HEK293 (cell line): ENCODE measurements around the gene DNAH3.

Experiments
- CTCF ChIA-PET: fragments of 350-600 bp; formaldehyde crosslinking; extraction: SDS; loops from one replicate; lab custom pipeline; 2021; ENCODE audit warnings: antibody characterized with exemption; lab: Yijun Ruan, JAX
- POLR2A ChIA-PET: fragments of 300-600 bp; formaldehyde crosslinking; extraction: SDS; loops from one replicate; lab custom pipeline; 2020; ENCODE audit warnings: antibody characterized with exemption, inconsistent platforms; lab: Yijun Ruan, JAX
- H3K27ac ChIP-seq: fragments of 200-500 bp; sonication (Bioruptor generic); 2 replicates; pipeline ENCODE4 v1.5.1; 2014; ENCODE audit warnings: low read depth, low read length, control low read depth, inconsistent platforms; ENCODE audit errors: extremely low read depth
- H3K36me3 ChIP-seq, 2 experiments: fragments of 200-500 bp in 1 of 2; sonication (Bioruptor generic) in 1 of 2; 1 replicate in 1 of 2; 2 replicates in 1 of 2; pipeline ENCODE4 v1.5.1; 2014 to 2017; ENCODE audit warnings: inconsistent platforms in 2 of 2, low read length in 2 of 2; ENCODE audit not compliant: control insufficient read depth in 2 of 2, insufficient read depth in 1 of 2
- H3K4me1 ChIP-seq: fragments of 200-500 bp; sonication (Bioruptor generic); 2 replicates; pipeline ENCODE4 v1.5.1; 2014; ENCODE audit warnings: mild to moderate bottlenecking, low read length, inconsistent platforms; ENCODE audit not compliant: control insufficient read depth, insufficient read depth
- H3K4me3 ChIP-seq: 2 replicates; pipeline ENCODE4 v1.5.1; 2011; ENCODE audit warnings: low read depth, mild to moderate bottlenecking, control low read depth, low read length, moderate library complexity
- H3K9me3 ChIP-seq: fragments of 200-500 bp; sonication (Bioruptor generic); 2 replicates; pipeline ENCODE4 v1.5.1; 2014; ENCODE audit warnings: low read depth, low read length, inconsistent platforms; ENCODE audit not compliant: control insufficient read depth, insufficient read depth
- FEZF1 ChIP-seq: fragments of 450-650 bp; formaldehyde crosslinking; IDR thresholded peaks from 2 replicates; pipeline ENCODE4 v1.5.1; 2016; ENCODE audit warnings: missing biosample characterization, missing genetic modification characterization
- SCRT1 ChIP-seq: fragments of 450-650 bp; formaldehyde crosslinking; IDR thresholded peaks from 2 replicates; pipeline ENCODE4 v1.5.1; 2016; ENCODE audit warnings: missing biosample characterization, missing genetic modification characterization, borderline replicate concordance
- YY2 ChIP-seq: fragments of 450-650 bp; formaldehyde crosslinking; IDR thresholded peaks from 2 replicates; pipeline ENCODE4 v1.5.1; 2016; ENCODE audit warnings: missing biosample characterization, missing genetic modification characterization
- ZBTB20 ChIP-seq: fragments of 450-650 bp; formaldehyde crosslinking; IDR thresholded peaks from 2 replicates; pipeline ENCODE4 v1.5.1; 2016; ENCODE audit warnings: missing biosample characterization, missing genetic modification characterization
- ZBTB48 ChIP-seq: fragments of 450-650 bp; formaldehyde crosslinking; IDR thresholded peaks from 2 replicates; pipeline ENCODE4 v1.5.1; 2016; ENCODE audit warnings: missing biosample characterization, missing genetic modification characterization
- ZBTB8A ChIP-seq: fragments of 450-650 bp; formaldehyde crosslinking; IDR thresholded peaks from 2 replicates; pipeline ENCODE4 v1.5.1; 2016; ENCODE audit warnings: missing biosample characterization, missing genetic modification characterization
- ZNF133 ChIP-seq: fragments of 450-650 bp; formaldehyde crosslinking; IDR thresholded peaks from 2 replicates; pipeline ENCODE4 v1.5.1; 2016; ENCODE audit warnings: missing biosample characterization, missing genetic modification characterization
- ZNF311 ChIP-seq: fragments of 450-650 bp; formaldehyde crosslinking; IDR thresholded peaks from 2 replicates; pipeline ENCODE4 v1.5.1; 2017; ENCODE audit warnings: missing biosample characterization, missing genetic modification characterization, borderline replicate concordance
- ZNF521 ChIP-seq: fragments of 450-650 bp; formaldehyde crosslinking; IDR thresholded peaks from 2 replicates; pipeline ENCODE4 v1.5.1; 2017; ENCODE audit warnings: missing biosample characterization, mild to moderate bottlenecking, missing genetic modification characterization
- ZNF555 ChIP-seq: fragments of 450-650 bp; formaldehyde crosslinking; conservative IDR thresholded peaks from 2 replicates; pipeline ENCODE4 v1.5.1; 2017; ENCODE audit warnings: missing biosample characterization, mild to moderate bottlenecking, missing genetic modification characterization, inconsistent platforms
- ZNF629 ChIP-seq: fragments of 450-650 bp; formaldehyde crosslinking; IDR thresholded peaks from 2 replicates; pipeline ENCODE4 v1.5.1; 2017; ENCODE audit warnings: missing biosample characterization, missing genetic modification characterization
- ZNF654 ChIP-seq: fragments of 450-650 bp; formaldehyde crosslinking; IDR thresholded peaks from 2 replicates; pipeline ENCODE4 v1.5.1; 2016; ENCODE audit warnings: low read depth, missing biosample characterization, missing genetic modification characterization
- ZNF660 ChIP-seq: fragments of 450-650 bp; IDR thresholded peaks from 2 replicates; pipeline ENCODE4 v1.5.1; 2018; ENCODE audit warnings: missing biosample characterization, mild to moderate bottlenecking, missing genetic modification characterization
- ZNF701 ChIP-seq: fragments of 450-650 bp; formaldehyde crosslinking; IDR thresholded peaks from 2 replicates; pipeline ENCODE4 v1.5.1; 2016; ENCODE audit warnings: missing biosample characterization, missing genetic modification characterization
- ZNF837 ChIP-seq: fragments of 450-650 bp; formaldehyde crosslinking; IDR thresholded peaks from 2 replicates; pipeline ENCODE4 v1.5.1; 2016; ENCODE audit warnings: missing biosample characterization, missing genetic modification characterization
- TF ChIP-seq, protein P1 (sequence below): fragments of 450-650 bp; formaldehyde crosslinking; IDR thresholded peaks from 2 replicates; pipeline ENCODE4 v1.5.1; 2017; ENCODE audit warnings: missing biosample characterization, missing genetic modification characterization
- TF ChIP-seq, protein P2 (sequence below): fragments of 450-650 bp; formaldehyde crosslinking; IDR thresholded peaks from 2 replicates; pipeline ENCODE4 v1.5.1; 2016; ENCODE audit warnings: missing biosample characterization, missing genetic modification characterization
- TF ChIP-seq, protein P3 (sequence below): fragments of 450-650 bp; formaldehyde crosslinking; IDR thresholded peaks from 2 replicates; pipeline ENCODE4 v1.5.1; 2016; ENCODE audit warnings: missing biosample characterization, missing genetic modification characterization
- TF ChIP-seq, protein P4 (sequence below): fragments of 450-650 bp; formaldehyde crosslinking; IDR thresholded peaks from 2 replicates; pipeline ENCODE4 v1.5.1; 2016; ENCODE audit warnings: missing biosample characterization, missing genetic modification characterization
- TF ChIP-seq, protein P5 (sequence below): fragments of 450-650 bp; formaldehyde crosslinking; IDR thresholded peaks from 2 replicates; pipeline ENCODE4 v1.5.1; 2016; ENCODE audit warnings: missing biosample characterization, missing genetic modification characterization
- TF ChIP-seq, protein P6 (sequence below): fragments of 450-650 bp; formaldehyde crosslinking; IDR thresholded peaks from 2 replicates; pipeline ENCODE4 v1.5.1; 2016; ENCODE audit warnings: missing biosample characterization, missing genetic modification characterization

Gene DNAH3

DNA sequence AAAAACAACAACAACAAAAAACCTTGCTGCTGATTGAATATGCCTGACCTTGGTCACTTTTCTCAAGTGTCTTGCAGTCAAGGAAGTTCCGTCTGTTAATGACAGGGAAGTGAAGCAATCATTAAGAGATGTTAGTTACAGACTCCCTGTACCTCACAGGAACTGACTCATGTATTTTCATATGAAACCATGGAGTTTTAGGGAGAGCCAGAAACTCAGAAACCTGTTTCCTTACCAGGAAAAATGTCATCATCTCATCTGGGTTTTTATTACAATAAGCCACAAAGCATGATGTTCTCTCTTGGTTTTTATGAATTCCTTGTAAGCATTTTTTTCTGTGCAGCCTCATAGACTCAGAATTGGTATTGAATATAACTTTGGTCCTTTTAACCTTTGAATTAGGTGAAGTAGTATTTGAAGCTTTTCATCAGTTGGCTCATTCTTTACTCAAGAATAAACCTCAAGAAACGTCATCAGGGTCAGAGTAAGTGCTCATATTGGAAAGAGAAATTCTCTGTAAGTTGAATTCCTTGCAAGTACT lies 239.8 kb downstream of the DNAH3 start:
- Histone ChIP-seq H3K27ac (no peak overlapping the region), H3K9me3 (no peaks in the 10 kb centered on the region), H3K36me3 (no peaks in the 10 kb centered on the region), H3K4me1 (no peaks in the 10 kb centered on the region), H3K4me3 (no peak overlapping the region)
- TF ChIP-seq, protein P1, sequence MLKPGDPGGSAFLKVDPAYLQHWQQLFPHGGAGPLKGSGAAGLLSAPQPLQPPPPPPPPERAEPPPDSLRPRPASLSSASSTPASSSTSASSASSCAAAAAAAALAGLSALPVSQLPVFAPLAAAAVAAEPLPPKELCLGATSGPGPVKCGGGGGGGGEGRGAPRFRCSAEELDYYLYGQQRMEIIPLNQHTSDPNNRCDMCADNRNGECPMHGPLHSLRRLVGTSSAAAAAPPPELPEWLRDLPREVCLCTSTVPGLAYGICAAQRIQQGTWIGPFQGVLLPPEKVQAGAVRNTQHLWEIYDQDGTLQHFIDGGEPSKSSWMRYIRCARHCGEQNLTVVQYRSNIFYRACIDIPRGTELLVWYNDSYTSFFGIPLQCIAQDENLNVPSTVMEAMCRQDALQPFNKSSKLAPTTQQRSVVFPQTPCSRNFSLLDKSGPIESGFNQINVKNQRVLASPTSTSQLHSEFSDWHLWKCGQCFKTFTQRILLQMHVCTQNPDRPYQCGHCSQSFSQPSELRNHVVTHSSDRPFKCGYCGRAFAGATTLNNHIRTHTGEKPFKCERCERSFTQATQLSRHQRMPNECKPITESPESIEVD (tag by site-specific recombination), result peak; percentile 8; the same call in 1 of the 2 replicates
- TF ChIP-seq ZBTB8A (tag by site-specific recombination), result no peak
- TF ChIP-seq YY2 (tag by site-specific recombination), result no peak
- POLR2A ChIA-PET, result no interaction called here
- CTCF ChIA-PET, result interaction anchor here (1.6 kb wide), 1 partner anchor 60 kb away, joined by 3 read pairs; no protein-coding TSS in a partner anchor

DNA sequence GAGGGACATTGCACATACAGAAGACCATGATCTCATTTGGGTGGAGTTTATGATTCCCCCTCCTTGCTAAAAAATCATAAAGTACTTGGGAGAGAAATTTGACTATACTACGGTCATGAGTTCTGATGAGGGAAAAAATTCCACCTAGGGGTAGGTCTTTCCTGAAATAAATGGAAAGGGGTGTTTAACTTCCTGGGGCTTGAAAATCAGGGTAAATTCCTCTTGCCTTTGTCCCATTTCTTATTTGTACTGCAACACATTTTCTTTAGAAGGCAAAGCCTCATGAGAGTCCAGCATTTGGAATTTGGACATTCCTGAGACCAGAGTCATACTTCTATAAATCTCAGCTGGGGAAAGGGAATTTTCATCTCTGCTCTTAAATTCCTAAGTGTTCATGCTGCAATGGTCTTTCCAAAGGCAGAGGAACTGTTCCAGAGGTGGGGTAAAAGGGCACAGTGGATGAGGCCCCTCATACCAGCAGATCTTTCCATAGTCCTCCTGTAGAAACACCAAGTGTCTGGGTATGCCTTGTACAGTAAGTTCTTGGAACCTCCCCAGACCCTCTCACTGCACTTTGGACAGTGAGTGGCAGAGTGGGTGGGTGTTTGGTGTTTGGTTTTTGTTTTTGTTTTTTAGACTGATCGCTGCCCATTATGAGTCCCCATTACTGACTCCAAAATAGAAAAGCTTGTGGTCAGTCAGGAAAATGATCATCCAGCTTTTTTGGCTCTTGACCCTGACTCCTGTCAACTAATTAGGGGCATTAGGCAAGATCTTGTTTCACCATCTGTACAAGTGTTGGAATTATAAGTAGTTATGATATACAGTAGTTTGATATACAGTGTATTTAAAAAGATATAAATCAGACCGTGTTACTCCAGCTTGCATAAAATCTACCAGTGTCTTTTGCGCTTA lies 244.0 kb downstream of the DNAH3 start:
- no peak overlapping the region for H3K4me3 ChIP-seq
- H3K9me3 ChIP-seq, result no peaks in the 10 kb centered on the region
- TF ChIP-seq ZNF654 (tag by site-specific recombination), result no peak
- TF ChIP-seq, protein P2, sequence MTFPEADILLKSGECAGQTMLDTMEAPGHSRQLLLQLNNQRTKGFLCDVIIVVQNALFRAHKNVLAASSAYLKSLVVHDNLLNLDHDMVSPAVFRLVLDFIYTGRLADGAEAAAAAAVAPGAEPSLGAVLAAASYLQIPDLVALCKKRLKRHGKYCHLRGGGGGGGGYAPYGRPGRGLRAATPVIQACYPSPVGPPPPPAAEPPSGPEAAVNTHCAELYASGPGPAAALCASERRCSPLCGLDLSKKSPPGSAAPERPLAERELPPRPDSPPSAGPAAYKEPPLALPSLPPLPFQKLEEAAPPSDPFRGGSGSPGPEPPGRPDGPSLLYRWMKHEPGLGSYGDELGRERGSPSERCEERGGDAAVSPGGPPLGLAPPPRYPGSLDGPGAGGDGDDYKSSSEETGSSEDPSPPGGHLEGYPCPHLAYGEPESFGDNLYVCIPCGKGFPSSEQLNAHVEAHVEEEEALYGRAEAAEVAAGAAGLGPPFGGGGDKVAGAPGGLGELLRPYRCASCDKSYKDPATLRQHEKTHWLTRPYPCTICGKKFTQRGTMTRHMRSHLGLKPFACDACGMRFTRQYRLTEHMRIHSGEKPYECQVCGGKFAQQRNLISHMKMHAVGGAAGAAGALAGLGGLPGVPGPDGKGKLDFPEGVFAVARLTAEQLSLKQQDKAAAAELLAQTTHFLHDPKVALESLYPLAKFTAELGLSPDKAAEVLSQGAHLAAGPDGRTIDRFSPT (tag by site-specific recombination), result no peak
- no peak for TF ChIP-seq ZNF133
- no peak for TF ChIP-seq ZNF629 (tag by site-specific recombination)
- no peak for TF ChIP-seq SCRT1 (tag by site-specific recombination)
- TF ChIP-seq, protein P3, sequence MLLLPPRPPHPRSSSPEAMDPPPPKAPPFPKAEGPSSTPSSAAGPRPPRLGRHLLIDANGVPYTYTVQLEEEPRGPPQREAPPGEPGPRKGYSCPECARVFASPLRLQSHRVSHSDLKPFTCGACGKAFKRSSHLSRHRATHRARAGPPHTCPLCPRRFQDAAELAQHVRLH (tag by site-specific recombination), result no peak
- no peak for TF ChIP-seq ZBTB20 (tag by site-specific recombination)
- TF ChIP-seq ZNF701 (tag by site-specific recombination), result no peak
- no peak for TF ChIP-seq ZNF555 (tag by site-specific recombination)
- TF ChIP-seq, protein P4, sequence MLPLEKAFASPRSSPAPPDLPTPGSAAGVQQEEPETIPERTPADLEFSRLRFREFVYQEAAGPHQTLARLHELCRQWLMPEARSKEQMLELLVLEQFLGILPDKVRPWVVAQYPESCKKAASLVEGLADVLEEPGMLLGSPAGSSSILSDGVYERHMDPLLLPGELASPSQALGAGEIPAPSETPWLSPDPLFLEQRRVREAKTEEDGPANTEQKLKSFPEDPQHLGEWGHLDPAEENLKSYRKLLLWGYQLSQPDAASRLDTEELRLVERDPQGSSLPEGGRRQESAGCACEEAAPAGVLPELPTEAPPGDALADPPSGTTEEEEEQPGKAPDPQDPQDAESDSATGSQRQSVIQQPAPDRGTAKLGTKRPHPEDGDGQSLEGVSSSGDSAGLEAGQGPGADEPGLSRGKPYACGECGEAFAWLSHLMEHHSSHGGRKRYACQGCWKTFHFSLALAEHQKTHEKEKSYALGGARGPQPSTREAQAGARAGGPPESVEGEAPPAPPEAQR, result no peak
- TF ChIP-seq ZNF521 (tag by site-specific recombination), result no peak
- TF ChIP-seq ZNF660 (tag by site-specific recombination), result no peak
- TF ChIP-seq ZNF311 (tag by site-specific recombination), result no peak
- no peak for TF ChIP-seq ZBTB48 (tag by site-specific recombination)
- no peak for TF ChIP-seq ZNF837
- no peak for TF ChIP-seq FEZF1 (tag by site-specific recombination)
- TF ChIP-seq, protein P5, sequence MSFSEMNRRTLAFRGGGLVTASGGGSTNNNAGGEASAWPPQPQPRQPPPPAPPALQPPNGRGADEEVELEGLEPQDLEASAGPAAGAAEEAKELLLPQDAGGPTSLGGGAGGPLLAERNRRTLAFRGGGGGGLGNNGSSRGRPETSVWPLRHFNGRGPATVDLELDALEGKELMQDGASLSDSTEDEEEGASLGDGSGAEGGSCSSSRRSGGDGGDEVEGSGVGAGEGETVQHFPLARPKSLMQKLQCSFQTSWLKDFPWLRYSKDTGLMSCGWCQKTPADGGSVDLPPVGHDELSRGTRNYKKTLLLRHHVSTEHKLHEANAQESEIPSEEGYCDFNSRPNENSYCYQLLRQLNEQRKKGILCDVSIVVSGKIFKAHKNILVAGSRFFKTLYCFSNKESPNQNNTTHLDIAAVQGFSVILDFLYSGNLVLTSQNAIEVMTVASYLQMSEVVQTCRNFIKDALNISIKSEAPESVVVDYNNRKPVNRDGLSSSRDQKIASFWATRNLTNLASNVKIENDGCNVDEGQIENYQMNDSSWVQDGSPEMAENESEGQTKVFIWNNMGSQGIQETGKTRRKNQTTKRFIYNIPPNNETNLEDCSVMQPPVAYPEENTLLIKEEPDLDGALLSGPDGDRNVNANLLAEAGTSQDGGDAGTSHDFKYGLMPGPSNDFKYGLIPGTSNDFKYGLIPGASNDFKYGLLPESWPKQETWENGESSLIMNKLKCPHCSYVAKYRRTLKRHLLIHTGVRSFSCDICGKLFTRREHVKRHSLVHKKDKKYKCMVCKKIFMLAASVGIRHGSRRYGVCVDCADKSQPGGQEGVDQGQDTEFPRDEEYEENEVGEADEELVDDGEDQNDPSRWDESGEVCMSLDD (tag by site-specific recombination), result no peak
- TF ChIP-seq, protein P6, sequence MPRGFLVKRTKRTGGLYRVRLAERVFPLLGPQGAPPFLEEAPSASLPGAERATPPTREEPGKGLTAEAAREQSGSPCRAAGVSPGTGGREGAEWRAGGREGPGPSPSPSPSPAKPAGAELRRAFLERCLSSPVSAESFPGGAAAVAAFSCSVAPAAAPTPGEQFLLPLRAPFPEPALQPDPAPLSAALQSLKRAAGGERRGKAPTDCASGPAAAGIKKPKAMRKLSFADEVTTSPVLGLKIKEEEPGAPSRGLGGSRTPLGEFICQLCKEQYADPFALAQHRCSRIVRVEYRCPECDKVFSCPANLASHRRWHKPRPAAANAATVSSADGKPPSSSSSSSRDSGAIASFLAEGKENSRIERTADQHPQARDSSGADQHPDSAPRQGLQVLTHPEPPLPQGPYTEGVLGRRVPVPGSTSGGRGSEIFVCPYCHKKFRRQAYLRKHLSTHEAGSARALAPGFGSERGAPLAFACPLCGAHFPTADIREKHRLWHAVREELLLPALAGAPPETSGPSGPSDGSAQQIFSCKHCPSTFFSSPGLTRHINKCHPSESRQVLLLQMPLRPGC (tag by site-specific recombination), result no peak
- CTCF ChIA-PET, result interaction anchor here (0.6 kb wide), 1 partner anchor 282 kb away, joined by 5 read pairs; no protein-coding TSS in a partner anchor
- POLR2A ChIA-PET, result no interaction called here
- no peaks in the 10 kb centered on the region for H3K36me3 ChIP-seq
- H3K27ac ChIP-seq, result no peak overlapping the region
- H3K4me1 ChIP-seq, result peaks cover 10% of the 10 kb centered on the region; the same call in 1 of the 2 replicates
